Psoas muscle (tissue), 8 donors: ENCODE results near the gene BMPER. TPM values are rescaled to one million over a fixed set of nuclear protein-coding genes. Genes with fewer than 3 reads are reported as not detected.

Experiments used
- ATAC-seq, 4 donors: fragments of 200-7000 bp; cut with Tn5 transposase; one replicate each; pipeline ENCODE4 v1.9.1; 2020; ENCODE audit warnings: moderate library complexity in 3 of 4, mild to moderate bottlenecking in 2 of 4
- DNase-seq, 2 donors: peaks; one replicate each; pipeline ENCODE4 v3.0.0-alpha.2; 2020
- H3K27ac ChIP-seq: fragments of 200-600 bp; one replicate; pipeline ENCODE4 v1.8.0; 2022
- H3K27me3 ChIP-seq, 3 donors: fragments of 200-600 bp in 1 of 3; one replicate each; pipeline versions ENCODE4 v1.6.1 to v1.8.0; 2013 to 2022; ENCODE audit warnings: low read length in 2 of 3, mild to moderate bottlenecking in 2 of 3, moderate library complexity in 1 of 3; ENCODE audit not compliant: insufficient read depth in 3 of 3
- H3K36me3 ChIP-seq, 2 donors: fragments of 200-600 bp in 1 of 2; one replicate each; pipeline versions ENCODE4 v1.6.1 to v1.8.0; 2013 to 2022; ENCODE audit warnings: low read depth in 1 of 2, mild to moderate bottlenecking in 1 of 2, moderate library complexity in 1 of 2; ENCODE audit not compliant: insufficient read depth in 1 of 2
- H3K4me1 ChIP-seq: fragments of 200-600 bp; one replicate; pipeline ENCODE4 v1.8.0; 2022
- H3K4me3 ChIP-seq: fragments of 200-600 bp; one replicate; pipeline ENCODE4 v1.8.0; 2022; ENCODE audit warnings: mild to moderate bottlenecking
- H3K9me3 ChIP-seq: fragments of 200-600 bp; one replicate; pipeline ENCODE4 v1.8.0; 2022
- WGBS, 3 donors: extraction: QIAGEN DNeasy Blood & Tissue Kit; methylation state at CpG; one replicate each; pipeline versions ENCODE4 v1.1.6 to v1.1.7; 2013; 5-methylcytosine and 5-hydroxymethylcytosine counted together
- intact Hi-C, 2 donors: fragments of 100-400 bp; cut with DNase I; formaldehyde crosslinking; loops; one replicate each; pipeline versions ENCODE4 v1.11.0 to v1.14.2; 2022
- polyA plus RNA-seq, 3 donors: library from polyadenylated mRNA; stranded (reverse); fragments of 200-250 nt; gene quantifications; one replicate each; pipeline ENCODE4 v1.2.3, GENCODE V29; 2013
- total RNA-seq, 4 donors: library from RNA; stranded (reverse); fragmentation: NEBNext Ultra II Directional in 2 of 4; extraction: Animal tissue kit (Norgen Biotek cat#: 25700) in 2 of 4; gene quantifications; one replicate each; pipeline versions ENCODE4 v1.2.1 to v1.2.4, GENCODE V29; 2021 to 2023
- TF ChIP-seq, protein P1 (sequence below): fragments of 200-600 bp; IDR thresholded peaks from one replicate; pipeline ENCODE4 v1.8.0; 2022; ENCODE audit warnings: antibody characterized with exemption
- donor health status: healthy with polysubstance abuse.
- donor health status: DM: no; HTN: no; CAD: no; lungs with moderate emphysema.
- donor health status: Bipolar disorder and iron deficiency.
- donor health status: healthy.
- donor health status: DM: yes; HTN: yes; CAD: no.
- donor health status: DM: no; HTN: no; CAD: no.
- donor health status: DM: no; HTN: no; CAD: no.
- donor health status: DM: yes; HTN: yes; CAD: no.

The BMPER gene
- total and polyA plus RNA-seq, 7 donors = 1.0 to 7.6 (median 2.4) TPM

DNA sequence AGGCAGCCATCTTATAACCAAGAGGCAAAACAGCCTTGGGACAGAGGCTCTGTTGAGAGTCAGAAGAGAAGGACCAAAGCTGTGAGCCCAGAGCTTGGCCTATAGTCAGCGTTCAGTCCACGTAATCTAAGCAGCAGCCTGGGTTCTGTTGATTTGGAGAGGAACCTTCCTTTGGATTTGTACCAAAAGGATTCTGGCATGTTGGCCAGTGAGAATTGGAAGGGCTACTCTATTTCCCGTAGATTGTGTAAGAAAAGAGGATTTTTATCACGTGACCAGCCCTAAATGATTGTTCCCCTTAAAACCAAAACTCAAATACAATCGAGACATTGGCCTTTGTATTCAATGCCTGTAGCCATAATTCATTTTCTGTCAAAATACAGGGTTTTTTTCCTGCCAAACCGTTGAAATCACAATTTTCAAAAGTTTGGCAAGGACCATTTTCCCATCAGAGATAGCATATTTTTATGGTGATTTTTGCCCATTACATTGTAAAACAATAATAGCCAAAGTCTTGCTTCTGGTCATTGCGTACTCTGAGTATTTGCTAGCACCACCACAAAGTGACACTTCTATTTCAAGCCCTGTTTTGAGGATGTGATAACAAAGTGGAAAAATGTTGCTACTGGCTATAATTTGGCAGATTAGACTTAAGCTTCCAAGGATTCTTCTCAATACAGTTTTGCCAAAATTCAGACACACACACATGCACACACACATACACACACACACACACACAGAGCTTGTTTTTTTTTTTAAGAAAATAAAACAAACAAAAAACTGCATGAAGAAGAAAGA is 23.1 kb upstream of the BMPER start:
- intact Hi-C loops = no loop called here
- no peaks in the 10 kb centered on the region for H3K9me3 ChIP-seq
- H3K27ac ChIP-seq = no peak overlapping the region
- 44 to 60% (median 44%) methylated on average over 7 of the region's 7 CpGs for WGBS, 3 donors
- H3K4me3 ChIP-seq = no peak overlapping the region
- peak; percentile 47 to 76 (median 62) for ATAC-seq
- H3K27me3 ChIP-seq = no peaks in the 10 kb centered on the region
- H3K36me3 ChIP-seq = no peaks in the 10 kb centered on the region
- peak; percentile 36 to 61 for DNase-seq
- TF ChIP-seq, protein P1, sequence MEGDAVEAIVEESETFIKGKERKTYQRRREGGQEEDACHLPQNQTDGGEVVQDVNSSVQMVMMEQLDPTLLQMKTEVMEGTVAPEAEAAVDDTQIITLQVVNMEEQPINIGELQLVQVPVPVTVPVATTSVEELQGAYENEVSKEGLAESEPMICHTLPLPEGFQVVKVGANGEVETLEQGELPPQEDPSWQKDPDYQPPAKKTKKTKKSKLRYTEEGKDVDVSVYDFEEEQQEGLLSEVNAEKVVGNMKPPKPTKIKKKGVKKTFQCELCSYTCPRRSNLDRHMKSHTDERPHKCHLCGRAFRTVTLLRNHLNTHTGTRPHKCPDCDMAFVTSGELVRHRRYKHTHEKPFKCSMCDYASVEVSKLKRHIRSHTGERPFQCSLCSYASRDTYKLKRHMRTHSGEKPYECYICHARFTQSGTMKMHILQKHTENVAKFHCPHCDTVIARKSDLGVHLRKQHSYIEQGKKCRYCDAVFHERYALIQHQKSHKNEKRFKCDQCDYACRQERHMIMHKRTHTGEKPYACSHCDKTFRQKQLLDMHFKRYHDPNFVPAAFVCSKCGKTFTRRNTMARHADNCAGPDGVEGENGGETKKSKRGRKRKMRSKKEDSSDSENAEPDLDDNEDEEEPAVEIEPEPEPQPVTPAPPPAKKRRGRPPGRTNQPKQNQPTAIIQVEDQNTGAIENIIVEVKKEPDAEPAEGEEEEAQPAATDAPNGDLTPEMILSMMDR = no peak
- H3K4me1 ChIP-seq = no peaks in the 10 kb centered on the region

DNA sequence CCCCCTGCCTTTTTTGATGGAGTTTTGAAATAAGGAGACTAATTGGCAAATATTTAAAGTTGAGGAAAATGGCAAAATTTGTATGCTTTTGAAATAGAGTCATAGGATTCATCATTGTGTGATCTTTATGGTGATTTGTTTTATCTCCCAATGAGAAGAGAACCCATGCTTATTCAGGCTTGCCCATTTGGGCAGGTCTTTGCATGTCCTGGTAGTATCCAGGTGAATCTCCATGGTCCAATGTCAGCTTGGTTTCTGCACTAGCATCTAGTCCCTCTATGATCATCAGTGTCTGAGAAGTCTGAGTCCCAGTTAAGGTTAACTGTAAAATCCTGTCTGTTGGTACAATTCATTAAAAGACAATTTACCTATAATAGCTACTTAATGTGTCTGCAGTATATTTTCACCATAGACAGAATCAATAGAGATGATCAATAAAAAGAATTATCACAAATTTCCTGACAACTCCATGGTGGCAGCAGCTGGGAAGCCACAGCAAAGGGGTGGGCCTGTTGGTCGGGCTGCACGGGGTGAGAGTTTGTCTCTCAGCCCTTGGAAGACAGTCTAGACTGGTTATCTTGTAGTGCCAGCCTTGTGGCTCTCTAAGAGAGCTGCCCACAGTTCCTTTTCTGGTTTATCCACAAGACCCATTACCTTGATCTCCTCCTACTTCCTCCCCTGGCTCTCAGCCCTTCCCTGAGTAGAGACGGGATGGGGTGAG is 22.2 kb upstream of the BMPER start:
- no peaks in the 10 kb centered on the region for H3K9me3 ChIP-seq
- TF ChIP-seq, protein P1 = no peak
- H3K27ac ChIP-seq = no peak overlapping the region
- H3K4me1 ChIP-seq = no peaks in the 10 kb centered on the region
- no peaks in the 10 kb centered on the region for H3K36me3 ChIP-seq
- H3K27me3 ChIP-seq = no peaks in the 10 kb centered on the region
- WGBS, 3 donors = 54 to 60% (median 55%) methylated on average over 3 of the region's 3 CpGs
- no peak overlapping the region for H3K4me3 ChIP-seq
- intact Hi-C loops = no loop called here
- no peak for ATAC-seq
- DNase-seq = no peak

DNA sequence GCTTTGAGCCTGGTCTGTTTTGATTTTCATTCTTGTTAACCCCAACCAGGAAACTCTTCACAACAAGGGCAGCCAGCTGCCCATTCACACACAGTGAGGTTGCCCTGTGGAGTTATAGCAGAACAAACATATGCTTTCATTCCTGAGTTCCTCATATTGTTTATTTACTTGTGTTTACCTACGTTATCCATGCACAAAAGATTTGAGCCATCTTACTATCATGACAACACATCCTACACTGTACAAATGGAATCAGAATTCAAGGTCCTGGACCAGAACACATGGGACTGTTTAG is 21.7 kb upstream of the BMPER start:
- TF ChIP-seq, protein P1 = no peak
- H3K27me3 ChIP-seq = no peaks in the 10 kb centered on the region
- intact Hi-C loops = no loop called here

DNA sequence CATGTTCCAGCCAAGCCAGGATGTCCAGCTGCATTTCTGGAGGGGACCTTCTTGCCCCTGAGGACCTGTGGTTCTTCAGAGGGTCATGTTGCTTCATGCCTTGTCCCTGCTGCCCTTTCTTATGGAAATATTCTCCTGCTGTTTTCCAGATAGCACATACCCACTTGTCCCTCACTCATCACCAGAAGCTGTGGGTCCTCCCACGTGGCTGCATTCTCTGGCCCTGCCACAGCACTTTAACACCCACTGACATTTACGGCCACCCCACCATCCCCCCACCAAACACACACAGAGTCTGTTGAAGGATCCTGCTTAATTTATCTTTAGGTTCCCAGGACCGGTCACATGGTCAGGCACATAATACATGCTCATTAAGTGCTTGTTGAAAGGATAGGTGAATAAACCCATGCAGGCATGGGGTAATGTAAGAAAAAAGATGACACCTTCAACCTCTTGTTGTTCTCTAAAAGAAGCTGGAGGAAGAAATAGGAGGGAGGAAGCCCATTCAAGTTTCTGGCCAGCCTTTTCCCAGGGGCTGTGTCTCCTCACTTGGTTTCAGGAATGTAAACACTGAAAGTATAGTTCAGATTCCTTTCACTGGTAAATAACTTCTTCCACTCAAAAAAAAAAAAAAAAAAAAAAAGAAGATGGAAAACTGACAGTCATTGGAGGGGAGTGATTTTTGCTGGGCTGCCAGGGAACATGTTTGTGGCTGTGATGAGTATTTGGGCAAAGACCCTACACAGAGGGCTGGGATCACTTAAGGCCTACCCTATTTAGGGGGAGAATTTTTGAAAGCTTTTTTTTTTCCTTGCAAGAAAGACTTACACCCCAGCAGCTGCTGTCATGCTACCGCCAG is 19.8 kb upstream of the BMPER start:
- H3K4me3 ChIP-seq = no peak overlapping the region
- intact Hi-C loops = no loop called here
- 79 to 83% (median 80%) methylated on average over 4 of the region's 4 CpGs for WGBS, 3 donors

More for the DNA sequence above, 21.7 kb upstream of the BMPER start:
- WGBS, 3 donors = 79 to 88% (median 81%) methylated on average over 1 of the region's 1 CpG
- Histone ChIP-seq H3K27ac (no peak overlapping the region), H3K36me3 (no peaks in the 10 kb centered on the region), H3K4me1 (no peaks in the 10 kb centered on the region), H3K9me3 (no peaks in the 10 kb centered on the region), H3K4me3 (no peak overlapping the region)
- ATAC-seq (no peak), DNase-seq (no peak)

More for the DNA sequence above, 19.8 kb upstream of the BMPER start:
- no peaks in the 10 kb centered on the region for H3K36me3 ChIP-seq
- DNase-seq (no peak), ATAC-seq (no peak)
- no peaks in the 10 kb centered on the region for H3K9me3 ChIP-seq
- H3K4me1 ChIP-seq = no peaks in the 10 kb centered on the region
- TF ChIP-seq, protein P1 = no peak
- no peaks in the 10 kb centered on the region for H3K27me3 ChIP-seq
- no peak overlapping the region for H3K27ac ChIP-seq
